VCaP (cell line): Measurements from ENCODE around the gene PYCR2.
"Not testable (repeated sequence)": the region's sequence is repeated elsewhere in the genome, so short reads cannot be mapped to it uniquely, and the experiment has no call there.

Experiments
- H3K27ac ChIP-seq: fragments of 450-650 bp; 2 replicates; pipeline ENCODE4 v1.5.1; 2017
- CTCF ChIP-seq: fragments of 450-650 bp; conservative IDR thresholded peaks from 2 replicates; pipeline ENCODE4 v1.5.1; 2017; ENCODE audit warnings: mild to moderate bottlenecking, moderate library complexity

Gene PYCR2

GRCh38 chr1:225933072-225933471 is 9.0 kb upstream of the PYCR2 start:
- TF ChIP-seq CTCF: no peak
- H3K27ac ChIP-seq: no peak overlapping the region

- no peak for TF ChIP-seq CTCF
- no peak overlapping the region for H3K27ac ChIP-seq
Measured at GRCh38 chr1:225931270-225932136, 7.5 kb upstream of the PYCR2 start.

GRCh38 chr1:225930566-225930965 is 6.5 kb upstream of the PYCR2 start:
- no peak for TF ChIP-seq CTCF
- H3K27ac ChIP-seq: no peak overlapping the region

GRCh38 chr1:225929462-225929861 is 5.4 kb upstream of the PYCR2 start:
- H3K27ac ChIP-seq: not testable (repeated sequence)

- no peak for TF ChIP-seq CTCF
- no peak overlapping the region for H3K27ac ChIP-seq
Measured at GRCh38 chr1:225928186-225929175, 4.4 kb upstream of the PYCR2 start.

- no peak for TF ChIP-seq CTCF
- H3K27ac ChIP-seq: no peak overlapping the region
Measured at GRCh38 chr1:225926551-225927113, 2.6 kb upstream of the PYCR2 start.

GRCh38 chr1:225923381-225923691 is 714 bp downstream of the PYCR2 start:
- TF ChIP-seq CTCF: no peak
- H3K27ac ChIP-seq: peak overlapping the region; percentile 92
